Measurements from ENCODE around the gene FUT8. TPM values are rescaled to one million over a fixed set of nuclear protein-coding genes. Genes with fewer than 3 reads are reported as not detected.

Gene FUT8
- total RNA-seq, 1 experiment from 2014 or later, result 33.0 TPM

- Histone ChIP-seq H3K9me2 (replicated peaks; ENCODE audit: insufficient read depth, low read length) (no peaks in the 10 kb centered on the region), H2AFZ (ENCODE audit: low read length) (no peak overlapping the region), H3K4me1 (ENCODE audit: low read length) (peaks cover 2% of the 10 kb centered on the region; the same call in 1 of the 2 replicates), H3K9me3 (ENCODE audit: low read length) (no peaks in the 10 kb centered on the region), H3K4me3 (ENCODE audit: low read length) (no peak overlapping the region), H4K20me1 (ENCODE audit: insufficient read depth, low read depth, low read length) (no peaks in the 10 kb centered on the region), H3K27me3 (ENCODE audit: low read length) (no peaks in the 10 kb centered on the region), H3K27ac (ENCODE audit: low read length) (no peak overlapping the region), H3K9ac (ENCODE audit: low read length) (no peak overlapping the region), H3K79me2 (ENCODE audit: low read length) (no peaks in the 10 kb centered on the region), H3K4me2 (ENCODE audit: low read depth, low read length, poor library complexity, severe bottlenecking) (no peak overlapping the region), H3K36me3 (ENCODE audit: insufficient read depth, low read length) (no peaks in the 10 kb centered on the region)
- DNase-seq, result no peak
These were observed 29.9 kb upstream of the FUT8 start for GRCh38 chr14:65382586-65382985.

- Histone ChIP-seq H4K20me1 (ENCODE audit: insufficient read depth, low read depth, low read length) (no peaks in the 10 kb centered on the region), H3K27me3 (ENCODE audit: low read length) (no peaks in the 10 kb centered on the region), H3K9ac (ENCODE audit: low read length) (no peak overlapping the region), H3K79me2 (ENCODE audit: low read length) (no peaks in the 10 kb centered on the region), H3K36me3 (ENCODE audit: insufficient read depth, low read length) (no peaks in the 10 kb centered on the region), H3K4me1 (ENCODE audit: low read length) (no peaks in the 10 kb centered on the region; the same call in 1 of the 2 replicates), H2AFZ (ENCODE audit: low read length) (no peak overlapping the region), H3K4me2 (ENCODE audit: low read depth, low read length, poor library complexity, severe bottlenecking) (no peak overlapping the region), H3K4me3 (ENCODE audit: low read length) (no peak overlapping the region), H3K9me3 (ENCODE audit: low read length) (no peaks in the 10 kb centered on the region), H3K27ac (ENCODE audit: low read length) (no peak overlapping the region), H3K9me2 (replicated peaks; ENCODE audit: insufficient read depth, low read length) (no peaks in the 10 kb centered on the region)
- DNase-seq, result no peak
These were observed 25.4 kb upstream of the FUT8 start for GRCh38 chr14:65387171-65387570.

GRCh38 chr14:65387628-65388027 lies 24.9 kb upstream of the FUT8 start:
- Histone ChIP-seq H3K9ac (ENCODE audit: low read length) (no peak overlapping the region), H3K79me2 (ENCODE audit: low read length) (no peaks in the 10 kb centered on the region), H3K27ac (ENCODE audit: low read length) (no peak overlapping the region), H3K4me1 (ENCODE audit: low read length) (no peaks in the 10 kb centered on the region; the same call in 1 of the 2 replicates), H3K9me3 (ENCODE audit: low read length) (no peaks in the 10 kb centered on the region), H3K4me3 (ENCODE audit: low read length) (no peak overlapping the region), H4K20me1 (ENCODE audit: insufficient read depth, low read depth, low read length) (no peaks in the 10 kb centered on the region), H2AFZ (ENCODE audit: low read length) (no peak overlapping the region), H3K9me2 (replicated peaks; ENCODE audit: insufficient read depth, low read length) (no peaks in the 10 kb centered on the region), H3K27me3 (ENCODE audit: low read length) (no peaks in the 10 kb centered on the region), H3K4me2 (ENCODE audit: low read depth, low read length, poor library complexity, severe bottlenecking) (no peak overlapping the region), H3K36me3 (ENCODE audit: insufficient read depth, low read length) (no peaks in the 10 kb centered on the region)
- no peak for DNase-seq

- H4K20me1 ChIP-seq (ENCODE audit: insufficient read depth, low read depth, low read length), result no peaks in the 10 kb centered on the region
- H3K36me3 ChIP-seq (ENCODE audit: insufficient read depth, low read length), result no peaks in the 10 kb centered on the region; the same call in 1 of the 2 replicates
- no peaks in the 10 kb centered on the region for H3K79me2 ChIP-seq (ENCODE audit: low read length)
- no peak overlapping the region for H3K27ac ChIP-seq (ENCODE audit: low read length)
- no peak overlapping the region for H2AFZ ChIP-seq (ENCODE audit: low read length)
- H3K4me1 ChIP-seq (ENCODE audit: low read length), result no peaks in the 10 kb centered on the region
- DNase-seq, result no peak
- H3K9me3 ChIP-seq (ENCODE audit: low read length), result peaks cover 15% of the 10 kb centered on the region
- no peak overlapping the region for H3K4me3 ChIP-seq (ENCODE audit: low read length)
- H3K4me2 ChIP-seq (ENCODE audit: low read depth, low read length, poor library complexity, severe bottlenecking), result no peak overlapping the region
- no peaks in the 10 kb centered on the region for H3K9me2 ChIP-seq (replicated peaks; ENCODE audit: insufficient read depth, low read length)
- no peak overlapping the region for H3K9ac ChIP-seq (ENCODE audit: low read length)
- no peaks in the 10 kb centered on the region; the same call in 1 of the 2 replicates for H3K27me3 ChIP-seq (ENCODE audit: low read length)
These were observed 20.2 kb upstream of the FUT8 start for GRCh38 chr14:65392296-65392695.

GRCh38 chr14:65396082-65396910 lies 16.2 kb upstream of the FUT8 start:
- Histone ChIP-seq H4K20me1 (ENCODE audit: insufficient read depth, low read depth, low read length) (no peaks in the 10 kb centered on the region), H3K36me3 (ENCODE audit: insufficient read depth, low read length) (no peaks in the 10 kb centered on the region; the same call in 1 of the 2 replicates), H3K79me2 (ENCODE audit: low read length) (no peaks in the 10 kb centered on the region), H3K9me2 (replicated peaks; ENCODE audit: insufficient read depth, low read length) (no peaks in the 10 kb centered on the region), H3K9ac (ENCODE audit: low read length) (no peak overlapping the region), H2AFZ (ENCODE audit: low read length) (no peak overlapping the region), H3K27ac (ENCODE audit: low read length) (no peak overlapping the region), H3K9me3 (ENCODE audit: low read length) (peaks cover 15% of the 10 kb centered on the region), H3K27me3 (ENCODE audit: low read length) (no peaks in the 10 kb centered on the region; the same call in 1 of the 2 replicates), H3K4me2 (ENCODE audit: low read depth, low read length, poor library complexity, severe bottlenecking) (no peak overlapping the region), H3K4me1 (ENCODE audit: low read length) (no peaks in the 10 kb centered on the region), H3K4me3 (ENCODE audit: low read length) (no peak overlapping the region)
- no peak for DNase-seq

GRCh38 chr14:65403231-65403630 lies 9.3 kb upstream of the FUT8 start:
- Histone ChIP-seq H3K4me1 (ENCODE audit: low read length) (no peaks in the 10 kb centered on the region), H3K9me2 (replicated peaks; ENCODE audit: insufficient read depth, low read length) (no peaks in the 10 kb centered on the region), H3K36me3 (ENCODE audit: insufficient read depth, low read length) (no peaks in the 10 kb centered on the region), H4K20me1 (ENCODE audit: insufficient read depth, low read depth, low read length) (no peaks in the 10 kb centered on the region), H3K27ac (ENCODE audit: low read length) (no peak overlapping the region), H3K9ac (ENCODE audit: low read length) (no peak overlapping the region), H3K79me2 (ENCODE audit: low read length) (no peaks in the 10 kb centered on the region), H3K4me3 (ENCODE audit: low read length) (no peak overlapping the region), H3K27me3 (ENCODE audit: low read length) (no peaks in the 10 kb centered on the region), H3K4me2 (ENCODE audit: low read depth, low read length, poor library complexity, severe bottlenecking) (no peak overlapping the region), H3K9me3 (ENCODE audit: low read length) (no peaks in the 10 kb centered on the region), H2AFZ (ENCODE audit: low read length) (no peak overlapping the region)
- DNase-seq, result no peak

- no peak overlapping the region for H3K27ac ChIP-seq (ENCODE audit: low read length)
- H3K9me3 ChIP-seq (ENCODE audit: low read length), result no peaks in the 10 kb centered on the region
- no peaks in the 10 kb centered on the region for H3K9me2 ChIP-seq (replicated peaks; ENCODE audit: insufficient read depth, low read length)
- peaks cover 3% of the 10 kb centered on the region; the same call in 1 of the 2 replicates for H3K79me2 ChIP-seq (ENCODE audit: low read length)
- H3K27me3 ChIP-seq (ENCODE audit: low read length), result no peaks in the 10 kb centered on the region
- no peaks in the 10 kb centered on the region for H3K36me3 ChIP-seq (ENCODE audit: insufficient read depth, low read length)
- H3K4me1 ChIP-seq (ENCODE audit: low read length), result peaks cover 8% of the 10 kb centered on the region
- no peak overlapping the region for H3K9ac ChIP-seq (ENCODE audit: low read length)
- H2AFZ ChIP-seq (ENCODE audit: low read length), result no peak overlapping the region
- DNase-seq, result no peak
- no peak overlapping the region for H3K4me2 ChIP-seq (ENCODE audit: low read depth, low read length, poor library complexity, severe bottlenecking)
- no peaks in the 10 kb centered on the region for H4K20me1 ChIP-seq (ENCODE audit: insufficient read depth, low read depth, low read length)
- H3K4me3 ChIP-seq (ENCODE audit: low read length), result no peak overlapping the region
These were observed 4.4 kb upstream of the FUT8 start for GRCh38 chr14:65408113-65408512.

GRCh38 chr14:65410640-65411039 lies 1.9 kb upstream of the FUT8 start:
- Histone ChIP-seq H3K9me3 (ENCODE audit: low read length) (no peaks in the 10 kb centered on the region), H3K27ac (ENCODE audit: low read length) (no peak overlapping the region), H4K20me1 (ENCODE audit: insufficient read depth, low read depth, low read length) (0 out of 2 replicates have a peak, but pooled peaks cover 4% of the 10 kb centered on the region), H3K4me2 (ENCODE audit: low read depth, low read length, poor library complexity, severe bottlenecking) (peak overlapping the region; percentile 93), H3K4me1 (ENCODE audit: low read length) (peaks cover 29% of the 10 kb centered on the region), H3K36me3 (ENCODE audit: insufficient read depth, low read length) (no peaks in the 10 kb centered on the region), H3K4me3 (ENCODE audit: low read length) (no peak overlapping the region; the same call in 1 of the 2 replicates), H3K9ac (ENCODE audit: low read length) (peak overlapping the region; percentile 84), H3K9me2 (replicated peaks; ENCODE audit: insufficient read depth, low read length) (no peaks in the 10 kb centered on the region), H2AFZ (ENCODE audit: low read length) (peak overlapping the region; percentile 88; the same call in 1 of the 2 replicates), H3K79me2 (ENCODE audit: low read length) (peaks cover 27% of the 10 kb centered on the region), H3K27me3 (ENCODE audit: low read length) (no peaks in the 10 kb centered on the region)
- no peak for DNase-seq
